ENCODE results near the gene AMZ1. TPM values are rescaled to one million over a fixed set of nuclear protein-coding genes. Genes with fewer than 3 reads are reported as not detected.

The AMZ1 gene
- total RNA-seq, 4 donors from 2014 or later = 0.64 TPM; not detected in 3

DNA sequence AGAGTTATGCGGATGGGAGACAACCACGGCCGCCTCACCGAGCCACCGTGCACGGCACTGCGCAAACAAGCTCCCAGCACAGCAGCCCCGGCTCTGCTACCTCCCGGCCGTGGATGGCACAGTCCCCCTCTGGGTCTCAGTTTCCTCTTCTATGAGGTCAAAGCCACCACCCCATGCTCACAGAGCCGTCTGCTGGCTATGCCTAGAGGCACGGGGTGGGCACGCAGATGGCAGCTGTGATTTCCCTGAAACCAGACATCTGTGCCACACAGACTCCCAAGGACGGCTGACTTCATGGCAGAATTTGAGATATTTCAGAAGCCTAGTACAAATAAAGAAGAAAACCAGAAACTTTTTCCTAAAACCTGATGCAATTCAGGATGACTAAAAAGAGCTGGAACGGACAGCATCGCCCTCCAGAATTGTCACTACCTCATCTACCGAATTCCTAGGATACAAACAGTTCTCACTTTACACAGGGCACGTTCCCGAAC, 73.2 kb downstream of the AMZ1 start:
- H3K4me3 ChIP-seq = no peak overlapping the region
- peaks cover 37 to 65% (median 43%) of the 10 kb centered on the region in 4 donors for H3K4me1 ChIP-seq
- intact Hi-C loops (cut with DNase I; ENCODE audit: low total_unique reads) = no loop called here
- TF ChIP-seq, protein P1, sequence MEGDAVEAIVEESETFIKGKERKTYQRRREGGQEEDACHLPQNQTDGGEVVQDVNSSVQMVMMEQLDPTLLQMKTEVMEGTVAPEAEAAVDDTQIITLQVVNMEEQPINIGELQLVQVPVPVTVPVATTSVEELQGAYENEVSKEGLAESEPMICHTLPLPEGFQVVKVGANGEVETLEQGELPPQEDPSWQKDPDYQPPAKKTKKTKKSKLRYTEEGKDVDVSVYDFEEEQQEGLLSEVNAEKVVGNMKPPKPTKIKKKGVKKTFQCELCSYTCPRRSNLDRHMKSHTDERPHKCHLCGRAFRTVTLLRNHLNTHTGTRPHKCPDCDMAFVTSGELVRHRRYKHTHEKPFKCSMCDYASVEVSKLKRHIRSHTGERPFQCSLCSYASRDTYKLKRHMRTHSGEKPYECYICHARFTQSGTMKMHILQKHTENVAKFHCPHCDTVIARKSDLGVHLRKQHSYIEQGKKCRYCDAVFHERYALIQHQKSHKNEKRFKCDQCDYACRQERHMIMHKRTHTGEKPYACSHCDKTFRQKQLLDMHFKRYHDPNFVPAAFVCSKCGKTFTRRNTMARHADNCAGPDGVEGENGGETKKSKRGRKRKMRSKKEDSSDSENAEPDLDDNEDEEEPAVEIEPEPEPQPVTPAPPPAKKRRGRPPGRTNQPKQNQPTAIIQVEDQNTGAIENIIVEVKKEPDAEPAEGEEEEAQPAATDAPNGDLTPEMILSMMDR (IDR thresholded peaks at IDR 0.05) = no peak
- TF ChIP-seq EP300 (IDR thresholded peaks at IDR 0.05; ENCODE audit: low read depth) (no peak), POLR2AphosphoS5 (IDR thresholded peaks at IDR 0.05) (no peak), POLR2A (IDR thresholded peaks at IDR 0.05) (no peak)
- WGBS, 2 donors (ENCODE audit: low coverage in 1 of 2) = 90 to 99% methylated on average over 10 to 19 of the region's 19 CpGs
- in situ Hi-C loops (cut with MboI; ENCODE audit: low pct_ligation_motif_present in 1 of 4, low pct_unique_long_range_greater_than_20kb in 1 of 4, low sequenced_read_pairs in 3 of 4) = no loop called here
- no peaks in the 10 kb centered on the region for H3K36me3 ChIP-seq
- H3K27ac ChIP-seq = peak overlapping the region; percentile 85 to 91 (median 87)
- H3K9me3 ChIP-seq = no peaks in the 10 kb centered on the region
- no peak for DNase-seq
- H3K27me3 ChIP-seq = no peaks in the 10 kb centered on the region

DNA sequence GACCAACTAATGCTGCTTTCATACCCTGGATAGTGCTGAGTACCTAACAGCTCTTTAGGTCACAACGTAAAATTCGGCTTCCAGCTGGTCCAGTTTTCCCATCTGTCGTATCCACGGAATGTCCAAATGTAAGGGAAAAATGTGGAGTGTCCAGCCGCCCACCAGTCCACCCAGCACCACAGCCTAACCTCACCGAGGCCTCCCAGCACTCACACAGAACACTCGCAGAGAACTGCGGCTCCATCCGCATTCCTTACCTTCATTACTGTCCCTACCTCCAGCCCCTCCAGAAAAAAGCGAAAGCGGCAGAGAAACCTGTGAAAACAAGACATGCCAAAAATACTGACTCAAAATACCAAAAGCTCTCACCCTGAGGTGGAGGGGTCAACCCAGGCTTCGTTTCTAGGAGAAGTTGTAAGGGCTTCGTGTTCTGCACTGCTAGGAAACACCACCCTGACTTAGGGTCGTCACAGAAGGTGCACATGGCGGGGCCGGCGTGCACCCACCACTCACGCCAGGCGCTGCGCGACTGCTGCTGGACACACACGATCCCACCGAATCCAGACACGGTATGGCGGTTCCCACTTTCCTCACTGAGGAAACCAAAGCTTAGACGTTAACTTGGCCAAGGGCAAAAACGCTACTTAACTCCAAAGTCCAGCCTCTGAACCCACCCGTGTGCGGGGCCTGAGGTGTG, 73.9 kb downstream of the AMZ1 start:
- Histone ChIP-seq H3K4me1 (peaks cover 37 to 65% (median 43%) of the 10 kb centered on the region in 4 donors), H3K4me3 (no peak overlapping the region), H3K27ac (peak overlapping the region; percentile 84 to 88 (median 86)), H3K36me3 (no peaks in the 10 kb centered on the region), H3K9me3 (no peaks in the 10 kb centered on the region), H3K27me3 (no peaks in the 10 kb centered on the region)
- in situ Hi-C loops (cut with MboI; ENCODE audit: low pct_ligation_motif_present in 1 of 4, low pct_unique_long_range_greater_than_20kb in 1 of 4, low sequenced_read_pairs in 3 of 4) (no loop called here), intact Hi-C loops (cut with DNase I; ENCODE audit: low total_unique reads) (no loop called here)
- no peak for TF ChIP-seq POLR2A (IDR thresholded peaks at IDR 0.05)
- no peak for TF ChIP-seq EP300 (IDR thresholded peaks at IDR 0.05; ENCODE audit: low read depth)
- TF ChIP-seq POLR2AphosphoS5 (IDR thresholded peaks at IDR 0.05) = no peak
- TF ChIP-seq, protein P1 (IDR thresholded peaks at IDR 0.05) = no peak
- 86 to 96% methylated on average over 12 to 29 of the region's 29 CpGs for WGBS, 2 donors (ENCODE audit: low coverage in 1 of 2)
- no peak for DNase-seq

DNA sequence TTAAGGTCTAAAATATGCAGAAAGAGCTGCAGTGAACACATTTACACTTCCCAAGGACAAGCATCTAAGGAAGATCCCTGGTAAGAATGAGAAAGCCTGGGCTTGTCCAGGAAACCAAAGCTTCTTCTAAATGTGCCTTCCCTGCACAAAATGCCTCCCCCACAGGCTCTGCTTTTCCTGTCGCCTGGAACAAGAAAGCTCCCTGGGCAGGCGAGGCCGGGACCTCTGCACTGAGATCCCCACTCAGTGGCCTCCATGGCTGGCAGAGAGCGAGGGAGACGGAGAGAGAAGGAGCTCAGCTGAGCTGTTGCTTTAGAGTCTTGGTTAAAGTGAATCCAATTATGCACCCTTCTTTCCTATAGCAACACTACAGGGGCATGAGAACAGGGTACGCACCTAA, 75.6 kb downstream of the AMZ1 start:
- no peaks in the 10 kb centered on the region for H3K27me3 ChIP-seq
- DNase-seq = no peak
- H3K36me3 ChIP-seq = no peaks in the 10 kb centered on the region
- H3K4me1 ChIP-seq = peaks cover 28 to 50% (median 35%) of the 10 kb centered on the region in 4 donors
- H3K9me3 ChIP-seq = no peaks in the 10 kb centered on the region
- intact Hi-C loops (cut with DNase I; ENCODE audit: low total_unique reads) (no loop called here), in situ Hi-C loops (cut with MboI; ENCODE audit: low pct_ligation_motif_present in 1 of 4, low pct_unique_long_range_greater_than_20kb in 1 of 4, low sequenced_read_pairs in 3 of 4) (no loop called here)
- no peak overlapping the region for H3K4me3 ChIP-seq
- peak overlapping the region; percentile 84 to 88 (median 86) for H3K27ac ChIP-seq
- TF ChIP-seq POLR2AphosphoS5 (IDR thresholded peaks at IDR 0.05) = no peak
- no peak for TF ChIP-seq POLR2A (IDR thresholded peaks at IDR 0.05)
- no peak for TF ChIP-seq EP300 (IDR thresholded peaks at IDR 0.05; ENCODE audit: low read depth)
- TF ChIP-seq, protein P1 (IDR thresholded peaks at IDR 0.05) = no peak
- WGBS, 2 donors (ENCODE audit: low coverage in 1 of 2) = 62% methylated on average over 6 of the region's 6 CpGs; no CpG with 5 or more reads in 1 of the 2 donors

DNA sequence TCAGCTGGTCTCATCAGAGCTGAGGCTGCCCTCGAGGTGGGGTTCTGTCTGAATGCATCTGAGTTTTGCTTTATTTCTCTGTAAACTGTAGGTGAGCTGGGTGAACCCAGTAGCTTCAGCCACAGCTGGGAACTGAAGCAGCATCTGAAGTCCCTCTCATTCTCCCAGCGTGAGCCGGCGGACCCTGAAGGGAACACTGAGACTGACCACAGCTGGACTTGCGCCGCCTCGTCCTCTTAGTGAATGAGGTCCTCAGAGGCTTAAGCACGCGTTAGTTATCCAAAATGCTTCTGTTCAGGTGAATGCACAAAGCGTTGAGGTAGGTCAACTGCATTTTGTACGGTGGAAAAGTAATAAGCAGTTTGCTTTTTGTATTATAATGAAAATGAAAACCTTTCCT, 76.6 kb downstream of the AMZ1 start:
- H3K9me3 ChIP-seq = no peaks in the 10 kb centered on the region
- 95% methylated on average over 11 of the region's 11 CpGs; no CpG with 5 or more reads in 1 of the 2 donors for WGBS, 2 donors (ENCODE audit: low coverage in 1 of 2)
- intact Hi-C loops (cut with DNase I; ENCODE audit: low total_unique reads) (no loop called here), in situ Hi-C loops (cut with MboI; ENCODE audit: low pct_ligation_motif_present in 1 of 4, low pct_unique_long_range_greater_than_20kb in 1 of 4, low sequenced_read_pairs in 3 of 4) (no loop called here)
- H3K4me3 ChIP-seq = no peak overlapping the region
- TF ChIP-seq, protein P1 (IDR thresholded peaks at IDR 0.05) = no peak
- TF ChIP-seq POLR2AphosphoS5 (IDR thresholded peaks at IDR 0.05) (no peak), POLR2A (IDR thresholded peaks at IDR 0.05) (no peak), EP300 (IDR thresholded peaks at IDR 0.05; ENCODE audit: low read depth) (no peak)
- H3K36me3 ChIP-seq = no peaks in the 10 kb centered on the region
- no peak for DNase-seq
- H3K4me1 ChIP-seq = peaks cover 17 to 40% (median 27%) of the 10 kb centered on the region in 4 donors
- H3K27me3 ChIP-seq = no peaks in the 10 kb centered on the region
- peak overlapping the region in 2 of 4 donors; percentile 87 to 88 for H3K27ac ChIP-seq

Other genes starting within 250 kb of the AMZ1 start
- gene GRIFIN, start 211.8 kb upstream of the AMZ1 start, total RNA-seq = not detected
- 100 to 1,000 TPM in 2 of 4 donors, 10 to 100 TPM in 2; 17.9 to 162 (median 80.6) TPM for gene LFNG, start 168.4 kb upstream of the AMZ1 start, total RNA-seq
- 100 to 1,000 TPM in 1 of 4 donors, 10 to 100 TPM in 3; 31.7 to 120 (median 40.4) TPM for gene BRAT1, start 132.7 kb upstream of the AMZ1 start, total RNA-seq
- gene IQCE, start 129.2 kb upstream of the AMZ1 start, total RNA-seq = 100 to 1,000 TPM in 1 of 4 donors, 10 to 100 TPM in 3; 27.2 to 187 (median 55.5) TPM
- 10 to 100 TPM; 11.2 to 43.6 (median 23.0) TPM for gene TTYH3, start 56.2 kb upstream of the AMZ1 start, total RNA-seq
- gene GNA12, start 156.1 kb downstream of the AMZ1 start, total RNA-seq = 10 to 100 TPM; 18.9 to 39.6 (median 22.2) TPM